Cortex of kidney (tissue), 1 donor: ENCODE measurements around the gene TCF20.

Experiments used
- DNase-seq: peaks from one replicate; lab custom pipeline; 2025; lab: John Stamatoyannopoulos, UW

Gene TCF20

DNA sequence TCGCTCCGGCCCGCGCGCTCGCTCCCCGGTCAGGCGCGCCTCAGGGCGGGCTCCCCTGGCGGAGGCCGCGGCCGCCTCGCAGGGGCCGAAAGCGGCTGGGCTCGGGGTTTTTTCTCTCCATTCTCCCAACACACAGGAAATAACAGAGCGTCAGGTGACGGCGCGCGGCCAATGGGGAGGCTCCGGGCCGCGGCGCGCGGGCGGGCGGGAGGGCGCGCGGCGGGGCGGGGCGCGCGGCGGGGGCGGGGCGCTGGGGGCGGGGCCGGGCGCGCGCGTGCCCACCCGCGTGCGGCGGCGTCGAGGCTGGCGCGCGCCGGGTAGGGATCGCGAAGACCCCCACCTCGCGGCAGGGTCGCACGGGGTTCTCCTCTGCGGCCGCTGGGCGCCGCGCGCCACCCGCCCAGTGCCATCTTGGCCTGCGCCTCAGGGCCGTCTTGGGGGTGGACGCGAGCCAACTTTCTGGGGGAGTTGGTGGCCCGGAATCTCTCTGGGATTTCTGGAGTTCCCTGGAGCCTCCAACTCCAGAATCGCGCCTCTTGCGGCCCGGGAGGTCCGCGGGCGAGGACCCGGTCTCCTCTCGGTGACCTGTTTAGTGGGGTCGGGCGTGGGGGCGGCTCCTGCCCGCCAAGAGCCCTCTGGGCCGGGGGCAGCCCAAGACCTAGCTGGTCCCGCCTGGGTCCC is at the start of gene TCF20:
Gene TCF20, minus strand, starts transcription at position 144 of the 681 bp plus-strand sequence. CDS start 55,348 bp downstream, outside the sequence.
- DNase-seq: no peak

DNA sequence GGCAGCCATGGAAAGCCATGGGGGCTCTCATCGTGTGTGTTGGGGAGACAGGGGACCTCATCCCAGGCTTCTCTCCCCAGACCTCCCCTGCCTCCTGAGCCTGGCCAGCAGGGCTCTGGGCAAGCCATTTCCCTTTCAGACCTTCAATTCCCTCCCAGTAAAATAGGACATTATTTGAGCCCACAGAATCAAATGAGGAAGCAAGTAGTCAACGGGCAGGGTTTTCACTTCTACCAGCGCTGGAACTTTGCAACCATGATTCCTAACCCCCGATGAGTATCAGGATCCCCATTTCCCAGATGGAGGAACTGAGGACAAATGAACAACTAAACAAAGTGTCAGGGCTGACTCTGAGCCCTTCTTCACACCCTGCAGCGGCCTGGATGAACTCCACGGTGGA is 48.9 kb upstream of the TCF20 start:
- DNase-seq: no peak

DNA sequence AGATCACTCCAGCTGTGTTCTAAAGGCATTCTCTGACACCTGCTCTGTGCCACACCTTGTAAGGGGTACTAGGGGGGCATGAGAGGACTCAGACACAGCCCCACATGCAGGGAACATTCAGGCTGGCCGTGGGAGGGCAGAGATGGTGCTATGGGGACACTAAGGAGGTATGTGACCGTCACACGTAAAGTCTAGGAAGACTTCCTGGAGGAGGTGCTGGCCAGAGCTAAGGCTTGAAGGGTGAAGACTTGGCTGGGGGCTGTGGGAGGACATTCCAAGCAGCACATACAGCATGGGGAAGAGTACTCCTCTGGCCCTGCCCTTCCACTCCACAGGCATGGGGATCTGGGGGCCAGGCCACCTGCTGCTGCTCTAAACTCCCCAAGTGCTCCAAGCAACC is 48.5 kb upstream of the TCF20 start:
- no peak for DNase-seq

DNA sequence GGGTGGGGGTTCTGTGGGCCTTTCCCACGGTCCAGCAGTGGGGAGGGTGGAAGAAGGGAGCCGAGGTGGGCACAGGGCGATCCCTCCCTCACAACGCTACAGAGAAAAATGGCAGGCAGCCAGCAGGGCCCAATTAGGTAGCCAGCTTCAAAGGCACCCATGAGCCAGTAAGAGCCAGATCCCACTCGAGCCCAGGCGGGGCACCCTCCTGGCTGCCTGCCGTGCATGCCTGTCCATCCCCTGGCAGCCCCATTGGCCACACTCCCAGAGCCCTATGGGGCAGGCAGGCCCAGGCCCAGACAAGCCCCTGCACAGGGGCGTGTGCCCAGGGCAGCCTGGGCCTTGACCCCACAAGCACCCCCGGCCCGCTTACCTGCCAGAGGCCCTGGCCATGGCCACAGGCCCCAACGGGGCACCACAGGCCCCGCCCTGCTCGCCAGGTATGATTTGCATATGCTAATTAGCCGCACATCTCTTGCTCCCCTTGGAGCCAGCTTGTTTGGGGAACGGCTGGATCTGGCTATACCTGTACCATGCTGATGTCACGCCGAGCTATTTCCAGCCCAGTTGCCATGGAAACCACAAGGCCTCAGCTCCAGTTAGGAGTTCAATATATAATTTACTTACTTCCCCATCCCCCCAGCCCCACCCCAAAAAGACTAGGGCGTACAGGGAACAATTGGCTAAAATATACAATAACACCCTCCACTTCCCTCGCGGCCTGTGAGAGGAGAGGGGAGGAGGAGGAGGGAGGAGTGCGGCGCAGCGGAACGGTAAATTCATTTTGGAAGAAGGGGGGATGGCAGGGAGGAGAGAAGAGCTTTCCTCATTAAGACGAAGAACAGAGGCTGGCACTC is 47.5 kb upstream of the TCF20 start:
- no peak for DNase-seq

DNA sequence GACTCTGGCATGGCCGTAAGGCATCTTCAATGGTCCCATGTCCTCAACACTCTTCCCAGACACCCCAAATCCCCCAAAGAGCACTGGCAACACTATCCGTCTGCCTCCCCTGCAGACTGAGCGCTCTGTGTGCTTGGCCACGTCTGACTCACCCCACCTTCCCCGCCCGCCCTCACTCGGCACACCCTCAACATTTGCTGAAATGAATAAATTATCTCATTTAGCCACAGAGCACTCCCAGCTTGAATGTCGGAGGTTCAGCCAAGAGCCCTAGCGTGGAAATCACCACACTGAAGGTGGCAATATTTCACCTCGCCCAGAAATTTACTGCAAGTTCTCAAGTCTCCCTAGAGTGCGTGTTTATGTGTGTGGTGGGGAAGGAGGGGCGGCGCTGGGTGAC is 46.6 kb upstream of the TCF20 start:
- DNase-seq: no peak

DNA sequence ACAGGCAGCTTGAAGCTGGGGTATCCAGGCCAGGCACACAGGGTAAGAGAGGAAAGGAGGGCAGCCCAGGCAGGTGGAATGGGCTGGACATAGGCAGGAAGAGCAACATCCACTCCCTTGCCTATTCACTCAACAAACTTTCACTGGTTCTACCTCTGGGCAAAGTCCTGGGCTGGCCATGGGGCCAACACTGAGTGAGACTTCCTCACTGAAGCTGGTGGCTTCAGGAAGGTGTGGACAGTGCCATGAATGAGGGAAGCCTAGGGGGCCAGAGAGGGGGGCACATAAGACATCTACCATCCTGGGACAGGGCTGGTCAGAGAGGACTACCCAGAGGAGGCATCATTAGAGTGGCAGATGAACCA is 44.9 kb upstream of the TCF20 start:
- no peak for DNase-seq

DNA sequence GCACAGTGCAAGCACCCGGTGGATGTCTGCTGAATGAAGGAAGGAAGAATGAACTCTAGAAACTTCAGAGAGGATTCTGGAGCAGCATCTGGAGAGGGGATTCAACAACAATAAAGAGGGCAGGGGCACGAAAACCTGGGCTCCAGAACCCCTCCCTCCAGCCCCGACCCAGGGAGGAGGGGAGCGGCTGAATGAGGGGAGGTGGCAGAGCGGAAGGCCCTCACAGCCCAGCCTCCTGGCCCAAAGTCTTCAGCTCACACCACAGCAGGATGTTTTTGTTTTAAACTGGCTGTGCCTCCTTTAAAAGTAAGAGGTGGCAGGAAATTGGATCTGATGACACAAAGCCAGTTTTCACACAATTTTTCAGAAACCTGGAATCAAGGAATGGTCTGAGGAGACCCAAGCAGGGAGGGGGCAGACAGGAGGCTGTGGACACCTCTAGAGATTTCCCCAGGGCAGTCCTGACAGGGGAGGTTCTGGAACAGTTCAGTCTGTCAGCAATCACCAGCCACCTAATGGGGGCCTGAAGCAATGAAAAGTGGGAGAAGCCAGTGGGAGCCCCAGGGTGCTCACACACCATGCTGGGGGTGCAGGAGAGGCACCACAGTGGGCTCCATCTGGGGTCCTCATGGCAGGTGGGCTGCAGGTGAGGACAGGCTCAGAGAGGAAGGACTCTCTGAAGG is 44.4 kb upstream of the TCF20 start:
- no peak for DNase-seq

DNA sequence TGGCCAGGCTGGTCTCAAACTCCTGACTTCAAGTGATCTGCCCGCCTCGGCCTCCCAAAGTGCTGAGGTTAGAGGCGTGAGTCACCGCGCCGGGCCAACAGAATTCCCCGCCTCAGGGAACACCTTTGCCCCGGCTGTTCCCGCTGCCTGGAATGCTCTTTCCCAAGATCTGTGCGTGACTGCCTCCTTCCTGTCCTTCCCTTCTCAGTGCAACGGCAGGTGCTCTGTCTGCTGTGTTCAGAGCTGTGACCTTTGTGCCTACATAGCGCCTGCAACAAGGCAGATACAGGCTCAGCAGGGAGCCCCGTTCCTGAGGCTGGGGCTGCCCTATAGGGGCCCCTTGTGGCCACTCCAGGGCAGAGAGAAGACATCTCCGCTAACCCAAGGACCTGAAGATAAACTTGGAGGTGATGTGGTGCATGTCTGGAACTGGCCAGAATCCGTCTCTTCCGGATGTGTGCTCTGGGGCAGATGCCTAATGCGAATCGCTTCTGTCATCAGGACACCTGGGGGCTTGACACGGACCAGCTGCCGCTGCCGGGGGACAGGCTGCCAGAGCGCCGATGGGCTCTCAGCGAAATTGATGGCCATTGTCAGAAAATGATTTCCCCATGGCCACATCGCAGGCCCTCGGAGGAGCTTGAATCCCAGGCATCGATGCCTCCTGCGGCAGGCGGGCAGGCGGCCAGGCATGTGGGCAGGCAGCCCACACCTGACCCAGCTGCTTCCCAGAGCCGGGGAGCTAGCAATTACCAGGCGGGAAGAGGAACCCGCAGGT is 43.5 kb upstream of the TCF20 start:
- no peak for DNase-seq

DNA sequence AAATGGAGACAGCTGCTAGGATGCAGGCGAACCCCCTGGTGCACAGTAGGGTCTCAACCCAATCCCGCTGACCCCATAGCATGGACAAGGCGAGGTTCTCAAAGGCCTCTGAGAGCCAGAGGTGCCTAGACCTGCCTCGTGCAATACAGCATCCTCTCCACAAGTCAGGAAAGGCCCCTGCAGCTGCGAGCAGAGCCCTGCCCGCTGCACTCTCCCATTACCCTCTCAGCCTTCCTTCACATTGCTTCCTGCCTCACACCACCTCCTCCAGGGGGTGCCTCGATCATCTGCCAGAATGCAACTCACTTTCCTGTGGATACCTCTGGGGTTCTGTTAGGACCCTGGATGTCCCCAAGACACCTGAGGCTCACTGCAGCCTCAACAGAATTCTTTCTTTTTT is 42.8 kb upstream of the TCF20 start:
- no peak for DNase-seq

DNA sequence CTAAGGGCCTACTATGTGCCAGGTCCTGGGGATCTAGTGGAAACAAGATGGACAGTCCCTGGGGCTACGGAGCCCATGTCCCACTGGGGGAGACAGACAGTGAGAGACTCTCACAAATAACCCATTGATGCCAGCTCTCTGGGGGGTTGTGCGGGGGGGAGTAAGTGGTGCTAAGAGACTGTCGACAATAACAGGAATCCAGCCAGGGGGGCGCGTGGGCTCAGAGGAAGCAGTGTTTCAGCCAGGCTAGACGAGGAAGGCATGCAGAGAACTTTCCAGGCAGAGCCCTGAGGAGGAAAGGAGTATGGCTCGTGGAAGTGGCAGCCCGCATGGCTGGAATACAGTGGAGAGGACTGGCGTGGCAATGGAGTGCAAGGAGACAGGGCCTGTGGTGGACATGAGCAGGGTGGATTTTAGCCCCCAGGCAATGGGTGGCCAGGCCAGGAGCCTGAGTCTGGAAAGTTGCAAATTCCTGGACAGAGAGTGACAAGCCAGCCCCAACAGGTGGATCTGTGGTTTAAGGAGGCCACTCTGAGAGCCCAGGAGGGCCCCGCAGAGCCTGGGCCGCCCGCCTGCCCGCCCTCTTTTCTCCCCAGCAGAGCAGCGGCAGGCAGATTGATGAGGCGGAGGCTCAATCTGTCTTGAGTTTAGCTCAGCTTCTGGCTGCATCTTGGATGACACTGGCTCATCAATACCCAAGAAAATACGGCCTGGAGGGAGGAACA is 40.0 kb upstream of the TCF20 start:
- no peak for DNase-seq

DNA sequence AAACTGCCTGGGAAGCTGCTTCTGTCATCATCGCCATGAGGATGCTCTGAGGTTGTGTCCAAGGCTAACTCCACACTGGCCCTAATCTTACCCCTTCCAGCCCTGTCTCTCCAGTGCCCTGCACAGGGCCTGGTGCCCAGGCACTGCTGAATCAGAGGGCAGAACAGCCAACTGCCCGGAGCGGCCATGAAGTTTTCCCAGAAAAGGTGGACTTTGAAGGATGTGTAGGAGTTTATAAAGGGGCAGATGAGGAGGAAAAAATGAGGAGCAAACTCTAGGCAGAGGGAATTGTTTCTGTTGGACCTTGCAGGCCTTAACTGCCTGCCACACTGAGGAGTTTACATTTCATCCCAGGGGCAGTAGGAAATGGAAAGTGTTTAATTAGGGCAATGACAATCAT is 39.4 kb upstream of the TCF20 start:
- no peak for DNase-seq

DNA sequence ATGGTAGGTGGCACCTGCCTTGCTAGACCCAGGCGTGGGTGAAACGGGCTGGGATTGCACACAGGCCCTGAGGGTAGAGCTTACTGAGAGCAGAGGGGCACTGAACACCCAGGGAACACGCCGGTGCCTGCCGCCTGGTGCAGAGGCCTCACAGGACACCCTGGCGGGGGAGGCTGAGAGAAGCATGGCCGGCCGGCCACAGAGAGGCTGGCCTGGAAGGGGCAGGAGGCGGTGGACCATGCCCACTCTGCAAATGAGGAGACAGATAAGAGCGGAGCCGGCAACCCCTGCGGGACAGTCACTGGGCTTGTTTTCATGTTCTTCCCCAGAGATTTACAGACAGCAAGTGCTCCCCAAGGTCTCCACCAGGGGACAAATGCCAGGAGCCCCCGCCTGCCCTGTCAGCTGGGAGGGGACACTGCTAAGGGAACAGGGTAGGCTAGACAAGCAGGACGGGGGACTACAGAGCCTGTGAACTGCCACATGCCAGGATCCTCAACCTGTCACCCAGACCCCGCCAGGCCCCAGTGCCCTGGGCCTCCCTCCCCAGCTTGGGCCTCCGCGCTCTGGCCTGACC is 38.5 kb upstream of the TCF20 start:
- DNase-seq: no peak

DNA sequence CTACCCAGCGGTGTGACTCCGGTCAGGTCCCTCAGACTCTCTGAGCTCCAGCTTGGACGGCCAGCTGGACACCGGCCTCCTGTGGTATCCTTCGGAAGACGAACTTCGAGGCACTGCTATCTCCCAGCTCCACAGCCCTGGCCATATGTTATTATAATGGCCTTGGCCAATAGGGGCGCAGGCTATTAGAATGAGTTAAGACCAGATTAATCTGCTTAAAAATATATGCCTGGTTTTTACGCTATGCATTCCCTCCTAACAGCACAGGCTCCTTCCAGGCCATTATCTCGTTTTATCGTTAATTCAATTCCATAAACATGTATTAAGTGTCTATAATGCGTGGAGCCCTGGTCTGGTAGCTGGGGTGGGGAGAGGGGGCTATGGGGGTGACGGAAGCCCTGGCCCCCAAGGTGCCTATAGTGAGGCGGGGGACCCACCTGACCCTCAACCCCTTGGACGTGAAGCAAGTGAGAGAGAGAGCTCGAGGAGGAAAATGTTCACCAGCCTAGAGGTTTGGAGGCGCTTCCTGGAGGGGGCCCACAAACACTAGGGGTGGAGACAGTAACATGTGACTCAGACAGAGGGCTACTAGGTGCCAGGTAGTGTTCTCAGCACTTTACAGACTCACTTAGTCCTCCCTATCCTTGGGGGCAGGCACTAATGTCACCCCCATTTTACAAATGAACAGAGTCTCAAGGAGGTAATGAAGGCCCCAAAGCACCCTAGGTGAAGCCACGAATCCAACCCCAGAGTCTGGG is 37.5 kb upstream of the TCF20 start:
- DNase-seq: no peak

DNA sequence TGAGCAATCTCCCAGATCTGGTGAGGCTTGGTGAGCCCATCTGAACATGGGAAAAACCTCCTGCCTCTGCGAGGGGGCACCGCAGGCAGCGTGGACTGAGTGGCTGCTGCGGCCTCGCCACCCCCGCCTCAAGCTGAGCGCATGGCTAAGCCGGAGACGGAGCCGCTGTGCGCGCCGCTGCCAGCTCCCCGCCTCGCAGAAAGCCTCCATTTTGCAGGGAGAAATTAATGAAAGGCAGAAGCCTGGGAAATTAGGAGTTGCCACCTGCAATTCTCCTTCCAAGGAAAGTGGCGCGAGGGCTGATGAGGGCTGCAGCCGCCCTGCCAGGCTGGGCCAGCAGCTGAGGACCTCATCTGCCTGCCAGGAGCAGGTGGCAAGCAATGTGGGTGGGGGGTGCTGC is 35.6 kb upstream of the TCF20 start:
- DNase-seq: no peak

DNA sequence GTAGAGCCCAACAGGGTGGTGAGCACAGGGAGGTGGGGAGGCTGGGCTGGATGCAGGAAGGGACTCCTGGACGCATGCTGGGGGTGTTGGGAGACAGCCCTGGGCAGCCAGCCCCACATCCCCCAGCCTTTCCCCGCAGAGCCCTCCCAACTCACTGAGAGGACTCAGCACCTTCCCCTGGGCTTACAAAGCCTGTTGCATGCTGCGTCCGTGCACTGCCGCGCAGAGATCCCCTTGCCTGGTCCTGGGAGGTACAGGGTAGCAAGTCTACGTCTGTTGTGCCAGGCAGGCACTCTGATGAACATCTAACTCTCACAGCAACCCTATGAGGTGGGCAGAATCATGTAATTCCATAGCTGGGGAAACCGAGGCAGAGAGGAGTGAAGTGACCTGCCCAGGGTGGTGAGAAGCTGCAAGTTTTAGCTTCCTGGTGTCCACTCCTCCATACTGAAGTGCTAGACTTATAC is 33.9 kb upstream of the TCF20 start:
- DNase-seq: no peak

DNA sequence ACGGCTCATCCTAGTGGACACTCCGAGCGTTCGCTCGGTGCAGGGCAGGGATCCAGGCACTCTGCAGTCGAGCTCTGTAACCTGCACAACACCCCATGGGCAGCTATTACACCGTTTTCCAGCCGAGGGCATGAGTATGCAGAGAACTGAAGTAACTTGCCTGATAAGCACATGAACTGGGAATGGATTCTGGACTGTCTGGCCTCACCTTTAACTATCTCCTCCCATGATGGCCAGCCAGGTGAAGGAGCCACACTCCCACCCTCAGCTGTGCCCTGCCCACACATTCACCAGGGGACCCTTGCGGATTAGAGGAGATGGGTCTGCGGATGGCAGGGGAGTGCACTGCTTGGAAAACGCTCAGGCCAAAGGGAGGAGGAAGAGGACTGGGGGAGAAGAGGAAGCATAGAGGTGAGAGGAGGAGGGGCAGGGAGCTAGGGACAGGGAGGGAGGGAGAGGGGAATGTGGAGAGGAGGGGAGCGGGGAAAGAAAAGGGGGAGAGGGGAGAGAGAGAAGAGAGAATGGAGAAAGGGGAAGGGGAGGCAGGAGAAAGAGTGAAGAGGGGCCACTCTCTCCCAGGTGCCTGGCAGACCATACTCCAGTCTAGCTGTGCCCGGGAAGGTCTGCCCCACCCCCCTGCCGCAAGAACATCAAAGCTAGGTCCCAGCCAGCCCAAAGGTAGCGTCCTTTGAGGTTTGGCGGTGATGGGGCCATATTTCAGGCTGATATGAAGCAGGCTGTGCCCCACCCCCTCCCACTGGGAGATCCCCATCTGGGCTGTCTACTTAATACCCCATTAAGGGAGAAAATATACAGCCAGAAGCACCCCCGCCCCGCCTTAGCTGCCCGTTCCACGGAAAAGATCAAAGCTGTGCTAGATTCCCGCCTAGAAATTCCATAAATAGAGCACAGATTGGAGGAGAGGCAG is 33.2 kb upstream of the TCF20 start:
- no peak for DNase-seq

DNA sequence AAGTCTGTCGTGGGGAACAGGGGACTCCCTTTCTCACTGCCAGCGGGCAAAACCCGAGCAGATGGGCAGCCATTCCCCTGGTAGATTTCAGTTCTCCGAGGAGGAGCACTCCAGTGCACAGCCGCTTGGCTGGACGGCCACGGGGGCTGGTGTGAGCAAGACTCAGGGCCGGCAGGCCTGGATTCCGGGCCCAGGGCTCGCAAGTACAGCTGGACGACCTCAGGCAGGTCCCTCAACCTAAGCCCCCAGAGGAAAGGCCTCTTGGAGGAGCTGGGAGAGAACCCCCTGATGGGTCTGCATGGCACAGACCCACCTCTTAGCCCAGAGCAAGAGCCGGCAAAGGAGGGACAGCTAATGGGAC is 31.3 kb upstream of the TCF20 start:
- no peak for DNase-seq

DNA sequence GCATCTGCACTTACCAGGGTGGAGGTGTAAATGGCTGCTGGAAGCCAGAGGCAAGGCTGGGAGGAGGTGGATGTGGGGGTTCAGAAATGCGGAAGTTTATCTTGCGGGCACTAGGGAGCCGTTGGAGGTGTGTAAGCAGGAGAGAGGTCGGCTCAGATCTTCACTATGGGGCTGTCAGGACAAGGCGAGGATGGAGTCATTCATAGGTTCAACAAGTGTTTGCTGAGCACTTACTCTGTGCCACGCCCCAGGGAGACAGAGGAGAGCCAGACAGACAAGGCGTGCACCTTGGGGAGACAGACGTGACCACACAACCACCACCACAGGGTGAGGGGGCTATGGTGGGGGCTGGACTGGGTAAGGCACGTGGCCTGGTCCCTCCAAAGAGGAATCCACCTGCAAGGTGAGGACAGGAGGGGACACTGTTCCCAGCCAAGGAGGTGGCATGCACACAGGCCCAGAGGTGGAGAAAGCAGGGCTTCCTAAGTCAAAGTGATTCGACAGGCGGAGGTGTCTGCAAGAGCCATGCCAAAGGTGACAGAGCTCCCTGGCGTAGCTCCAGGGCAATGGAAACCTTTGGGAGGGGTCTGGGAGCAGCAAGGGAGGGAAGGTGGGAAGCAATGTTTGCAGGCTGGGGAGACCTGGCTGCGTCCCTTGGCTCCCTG is 30.8 kb upstream of the TCF20 start:
- DNase-seq: no peak
